ENCODE results near the gene APAF1. TPM values are rescaled to one million over a fixed set of nuclear protein-coding genes. Genes with fewer than 3 reads are reported as not detected.

Gene APAF1
- total and polyA plus RNA-seq, 9 of the 15 experiments (the other 6 are each of a cell fraction or from before 2014, with no cell fraction given), result 5.1 to 15.7 (median 9.9) TPM

GRCh38 chr12:98744680-98745079, 99.6 kb downstream of the APAF1 start (continued):
- TF ChIP-seq, protein P1, sequence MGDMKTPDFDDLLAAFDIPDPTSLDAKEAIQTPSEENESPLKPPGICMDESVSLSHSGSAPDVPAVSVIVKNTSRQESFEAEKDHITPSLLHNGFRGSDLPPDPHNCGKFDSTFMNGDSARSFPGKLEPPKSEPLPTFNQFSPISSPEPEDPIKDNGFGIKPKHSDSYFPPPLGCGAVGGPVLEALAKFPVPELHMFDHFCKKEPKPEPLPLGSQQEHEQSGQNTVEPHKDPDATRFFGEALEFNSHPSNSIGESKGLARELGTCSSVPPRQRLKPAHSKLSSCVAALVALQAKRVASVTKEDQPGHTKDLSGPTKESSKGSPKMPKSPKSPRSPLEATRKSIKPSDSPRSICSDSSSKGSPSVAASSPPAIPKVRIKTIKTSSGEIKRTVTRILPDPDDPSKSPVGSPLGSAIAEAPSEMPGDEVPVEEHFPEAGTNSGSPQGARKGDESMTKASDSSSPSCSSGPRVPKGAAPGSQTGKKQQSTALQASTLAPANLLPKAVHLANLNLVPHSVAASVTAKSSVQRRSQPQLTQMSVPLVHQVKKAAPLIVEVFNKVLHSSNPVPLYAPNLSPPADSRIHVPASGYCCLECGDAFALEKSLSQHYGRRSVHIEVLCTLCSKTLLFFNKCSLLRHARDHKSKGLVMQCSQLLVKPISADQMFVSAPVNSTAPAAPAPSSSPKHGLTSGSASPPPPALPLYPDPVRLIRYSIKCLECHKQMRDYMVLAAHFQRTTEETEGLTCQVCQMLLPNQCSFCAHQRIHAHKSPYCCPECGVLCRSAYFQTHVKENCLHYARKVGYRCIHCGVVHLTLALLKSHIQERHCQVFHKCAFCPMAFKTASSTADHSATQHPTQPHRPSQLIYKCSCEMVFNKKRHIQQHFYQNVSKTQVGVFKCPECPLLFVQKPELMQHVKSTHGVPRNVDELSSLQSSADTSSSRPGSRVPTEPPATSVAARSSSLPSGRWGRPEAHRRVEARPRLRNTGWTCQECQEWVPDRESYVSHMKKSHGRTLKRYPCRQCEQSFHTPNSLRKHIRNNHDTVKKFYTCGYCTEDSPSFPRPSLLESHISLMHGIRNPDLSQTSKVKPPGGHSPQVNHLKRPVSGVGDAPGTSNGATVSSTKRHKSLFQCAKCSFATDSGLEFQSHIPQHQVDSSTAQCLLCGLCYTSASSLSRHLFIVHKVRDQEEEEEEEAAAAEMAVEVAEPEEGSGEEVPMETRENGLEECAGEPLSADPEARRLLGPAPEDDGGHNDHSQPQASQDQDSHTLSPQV (IDR thresholded peaks at IDR 0.05), result no peak

DNA sequence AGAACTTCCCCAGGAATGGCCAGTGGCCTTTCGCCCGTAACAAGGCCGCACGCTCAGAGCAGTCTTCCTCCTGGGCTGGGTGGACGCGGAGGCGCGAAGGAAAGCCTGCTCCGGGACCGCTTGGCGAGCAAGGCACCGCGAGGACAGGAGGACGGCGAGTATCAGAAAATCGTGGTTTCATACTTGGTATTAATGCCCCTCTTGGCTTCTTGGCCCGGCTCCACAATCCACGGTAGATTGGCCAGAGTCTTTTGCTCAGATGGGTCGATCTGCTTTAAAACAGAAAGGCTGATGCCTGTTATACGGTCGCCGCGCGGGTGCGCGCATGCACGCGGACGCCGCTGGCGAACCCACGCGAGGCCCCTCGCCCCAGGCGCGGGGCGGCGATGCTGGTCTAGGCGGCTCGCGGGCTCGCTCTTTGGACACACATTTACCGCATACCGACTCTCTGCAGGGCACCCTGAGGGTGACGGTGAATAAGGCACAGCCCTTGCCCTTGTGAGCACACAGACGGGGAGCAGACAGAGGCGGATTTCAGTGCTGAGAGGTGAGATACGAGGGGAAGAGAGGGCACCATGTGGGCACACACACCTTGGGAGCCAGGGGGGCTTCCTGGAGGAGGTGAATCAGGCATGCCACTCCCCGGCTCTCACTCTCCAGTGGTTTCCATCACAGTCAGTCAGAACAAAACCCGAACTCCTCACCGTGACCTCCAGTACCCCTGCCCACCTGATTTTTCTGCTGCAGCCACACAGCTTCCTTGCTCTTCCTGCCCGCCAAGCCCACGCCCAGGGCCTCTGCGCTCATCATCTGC, 100.7 kb downstream of the APAF1 start:
- Histone ChIP-seq H4K20me1 (replicated peaks; ENCODE audit: control insufficient read depth, insufficient read depth, low read length) (no peaks in the 10 kb centered on the region), H3K79me2 (ENCODE audit: control insufficient read depth, insufficient read depth, low read length) (no peaks in the 10 kb centered on the region), H2AFZ (ENCODE audit: low read depth, low read length) (no peak overlapping the region), H3K4me2 (ENCODE audit: insufficient read depth, low read length) (no peak overlapping the region), H3K4me1 (replicated peaks in 1 of 2; ENCODE audit: control insufficient read depth in 2 of 2, insufficient read depth in 2 of 2, low read length in 2 of 2) (peaks cover under 1 to 4% of the 10 kb centered on the region in 2 experiments; a peak in 4 of 5 replicates), H3K9me3 (replicated peaks; ENCODE audit: control insufficient read depth, insufficient read depth, low read depth, low read length) (no peaks in the 10 kb centered on the region), H3K9me1 (ENCODE audit: control insufficient read depth, insufficient read depth, low read length) (no peaks in the 10 kb centered on the region), H3K4me3 (no peak overlapping the region), H3K27ac (ENCODE audit: extremely low read depth, low read depth, low read length) (no peak overlapping the region), H3K36me3 (ENCODE audit: control insufficient read depth, insufficient read depth, low read length) (no peaks in the 10 kb centered on the region), H3K9ac (ENCODE audit: insufficient read depth in 1 of 2, low read depth in 2 of 2, low read length in 2 of 2) (no peak overlapping the region), H3K27me3 (ENCODE audit: control insufficient read depth in 2 of 2, insufficient read depth in 2 of 2, low read length in 2 of 2) (peaks cover 7 to 26% of the 10 kb centered on the region in 2 experiments; a peak in 3 of 5 replicates)
- intact Hi-C loops (cut with micrococcal nuclease), result loop anchor here (10.0 kb wide), 1 partner anchor 331 kb away; no protein-coding TSS in a partner anchor
- in situ Hi-C loops (cut with MboI), result loop anchor here (10.0 kb wide), 1 partner anchor 181 kb away; no protein-coding TSS in a partner anchor
- ATAC-seq (no peak), FAIRE-seq (no peak), DNase-seq (ENCODE audit: extremely low read depth in 1 of 4, low spot score in 3 of 4) (no peak)
- ChIA-PET POLR2A (no interaction called here), CTCF (ENCODE audit: low intra/inter-chr PET ratio) (no interaction called here)
- 71% methylated on average over 43 of the region's 54 CpGs for WGBS (ENCODE audit: insufficient coverage, low coverage, missing lambda C conversion rate)
- no peak for TF ChIP-seq ARNT (IDR thresholded peaks at IDR 0.05)
- TF ChIP-seq CXXC5 (CRISPR knock-in tag; IDR thresholded peaks at IDR 0.05), result no peak
- no peak for TF ChIP-seq LCOR (CRISPR knock-in tag; IDR thresholded peaks at IDR 0.05)
- peak; percentile 28 for TF ChIP-seq ZFP36 (IDR thresholded peaks at IDR 0.05; ENCODE audit: low read depth, low read length, partially characterized antibody)
- TF ChIP-seq ZBTB33 (CRISPR knock-in tag; IDR thresholded peaks at IDR 0.05), result 0 out of 2 replicates have a peak, but pooled peaks have one; percentile 45
- TF ChIP-seq TBP (optimal IDR thresholded peaks at IDR 0.05; ENCODE audit: low read depth, low read length), result no peak
- no peak for TF ChIP-seq KAT8 (IDR thresholded peaks at IDR 0.05; ENCODE audit: low read depth)
- BruUV-seq (replicated peaks), result no TSS peak

All from K562 (cell line).